Breast epithelium (tissue), 4 donors: ENCODE results near the gene GJD3. TPM values are rescaled to one million over a fixed set of nuclear protein-coding genes. Genes with fewer than 3 reads are reported as not detected.
A peak's percentile ranks its signal among the peaks of the same experiment; 100 is the strongest.

Source experiments
- DNase-seq, 2 donors: peaks; one replicate each; pipeline ENCODE4 v3.0.0-alpha.2; 2019; ENCODE audit warnings: low spot score in 2 of 2
- H3K27ac ChIP-seq, 2 donors: fragments of 200-600 bp; sonication (generic) in 1 of 2; one replicate each; pipeline ENCODE4 v1.5.1; 2016 to 2019; ENCODE audit warnings: mild to moderate bottlenecking in 1 of 2
- H3K27me3 ChIP-seq, 2 donors: fragments of 200-600 bp; sonication (generic) in 1 of 2; one replicate each; pipeline versions ENCODE4 v1.5.1 to v1.6.0; 2017 to 2019; ENCODE audit warnings: control low read depth in 1 of 2, mild to moderate bottlenecking in 1 of 2
- H3K36me3 ChIP-seq: fragments of 200-600 bp; one replicate; pipeline ENCODE4 v1.5.1; 2019
- H3K4me1 ChIP-seq, 2 donors: fragments of 200-600 bp; sonication (generic); one replicate each; pipeline ENCODE4 v1.5.1; 2016 to 2019; ENCODE audit warnings: control low read depth in 1 of 2
- H3K4me3 ChIP-seq, 3 donors: fragments of 200-600 bp; sonication (generic); 1 replicate in 2 of 3; 2 replicates in 1 of 3; pipeline ENCODE4 v1.5.1; 2016 to 2019; ENCODE audit warnings: mild to moderate bottlenecking in 3 of 3, moderate library complexity in 2 of 3
- H3K9me3 ChIP-seq, 2 donors: fragments of 200-600 bp; sonication (generic) in 1 of 2; one replicate each; pipeline ENCODE4 v1.5.1; 2016 to 2019; ENCODE audit warnings: control low read depth in 1 of 2
- CTCF ChIP-seq, 3 donors: fragments of 450-650 bp; IDR thresholded peaks; one replicate each; pipeline ENCODE4 v1.5.1; 2016 to 2017; ENCODE audit warnings: antibody characterized with exemption in 3 of 3, mild to moderate bottlenecking in 3 of 3, moderate library complexity in 3 of 3
- POLR2A ChIP-seq: fragments of 450-650 bp; IDR thresholded peaks from one replicate; pipeline ENCODE4 v1.6.1; 2016; ENCODE audit warnings: antibody characterized with exemption, mild to moderate bottlenecking, moderate library complexity
- POLR2AphosphoS5 ChIP-seq, 3 donors: sonication (generic); formaldehyde crosslinking; IDR thresholded peaks; one replicate each; pipeline ENCODE4 v1.6.1; 2017; ENCODE audit warnings: antibody characterized with exemption in 3 of 3
- intact Hi-C: fragments of 100-400 bp; cut with DNase I; formaldehyde crosslinking; loops from one replicate; pipeline ENCODE4 v1.15.1; 2023; ENCODE audit warnings: low total_unique reads
- total RNA-seq, 3 donors: library from RNA; depleted of rRNA; stranded (reverse); fragments of >200 nt; gene quantifications; one replicate each; pipeline ENCODE4 v1.1.0, GENCODE V29; 2016

Gene GJD3
- total RNA-seq, 3 donors from 2014 or later = not detected

DNA sequence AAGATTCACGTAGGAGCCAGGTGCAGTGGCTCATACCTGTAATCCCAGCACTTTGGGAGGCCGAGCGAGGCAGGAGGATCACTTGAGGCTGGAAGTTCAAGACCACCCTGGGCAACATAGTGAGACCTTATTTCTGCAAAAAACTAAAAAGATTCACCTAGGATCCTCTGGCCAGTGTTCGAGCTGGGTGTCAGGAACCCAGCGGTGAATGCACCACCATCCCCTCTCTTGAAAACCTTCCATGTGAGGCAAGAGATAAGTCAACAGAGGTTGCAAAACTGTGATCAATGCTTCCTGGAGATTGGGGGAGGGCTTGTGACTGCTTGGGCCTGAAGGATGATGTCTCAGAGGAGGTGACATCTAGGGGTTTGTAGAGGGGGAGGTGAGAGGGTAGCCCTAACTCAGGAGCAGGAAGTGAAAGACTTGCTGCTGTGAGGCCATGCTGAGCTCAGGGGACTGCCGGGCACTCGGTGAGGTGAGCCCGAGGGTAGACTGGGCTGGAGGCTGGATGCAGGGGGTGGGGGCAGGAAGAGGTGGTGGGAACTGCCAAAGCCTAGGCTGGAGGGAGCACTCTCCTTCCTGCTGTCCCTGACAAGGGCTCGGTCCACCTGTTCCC, 11.7 kb downstream of the GJD3 start:
- TF ChIP-seq POLR2A (no peak), CTCF (IDR thresholded peaks at IDR 0.05) (no peak), POLR2AphosphoS5 (IDR thresholded peaks at IDR 0.05) (no peak)
- H3K36me3 ChIP-seq = no peaks in the 10 kb centered on the region
- DNase-seq = no peak
- no peaks in the 10 kb centered on the region for H3K27me3 ChIP-seq
- peaks cover 15 to 25% of the 10 kb centered on the region in 2 donors for H3K4me1 ChIP-seq
- intact Hi-C loops = no loop called here
- peak overlapping the region in 1 of 2 donors; percentile 25 for H3K27ac ChIP-seq
- H3K4me3 ChIP-seq = no peak overlapping the region
- no peaks in the 10 kb centered on the region for H3K9me3 ChIP-seq

DNA sequence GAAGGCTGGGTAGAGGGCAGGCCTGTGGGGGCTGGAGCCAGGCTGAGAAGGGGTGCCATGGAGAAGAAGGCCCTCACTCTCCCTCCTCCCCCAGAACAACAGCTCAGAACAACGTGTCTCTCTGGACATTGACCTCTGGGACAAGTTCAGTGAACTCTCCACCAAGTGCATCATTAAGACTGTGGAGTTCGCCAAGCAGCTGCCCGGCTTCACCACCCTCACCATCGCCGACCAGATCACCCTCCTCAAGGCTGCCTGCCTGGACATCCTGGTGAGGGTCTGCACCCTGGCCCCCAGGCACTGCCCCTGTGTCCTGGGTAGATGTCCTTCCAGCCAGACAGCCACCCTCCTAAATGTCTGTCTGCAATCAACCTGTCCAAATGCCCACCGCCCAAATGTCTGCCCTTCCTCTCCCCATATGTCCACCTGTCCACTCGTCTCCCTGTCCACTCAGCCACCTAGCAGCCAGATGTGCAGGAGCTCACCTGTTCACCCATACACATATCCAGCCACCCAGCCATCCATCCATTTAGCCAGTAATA, 12.2 kb downstream of the GJD3 start:
- Histone ChIP-seq H3K9me3 (no peaks in the 10 kb centered on the region), H3K4me1 (peaks cover 18 to 31% of the 10 kb centered on the region in 2 donors), H3K4me3 (no peak overlapping the region), H3K36me3 (no peaks in the 10 kb centered on the region), H3K27ac (peak overlapping the region in 1 of 2 donors; percentile 3), H3K27me3 (no peaks in the 10 kb centered on the region)
- TF ChIP-seq POLR2AphosphoS5 (IDR thresholded peaks at IDR 0.05) (no peak), CTCF (IDR thresholded peaks at IDR 0.05) (no peak), POLR2A (no peak)
- intact Hi-C loops = no loop called here
- DNase-seq = no peak

- no peaks in the 10 kb centered on the region for H3K27me3 ChIP-seq
- no peaks in the 10 kb centered on the region for H3K36me3 ChIP-seq
- intact Hi-C loops = no loop called here
- H3K9me3 ChIP-seq = no peaks in the 10 kb centered on the region
- no peak for DNase-seq
- peak overlapping the region in 1 of 2 donors; percentile 97 for H3K27ac ChIP-seq
- TF ChIP-seq POLR2A (no peak), CTCF (IDR thresholded peaks at IDR 0.05) (no peak), POLR2AphosphoS5 (IDR thresholded peaks at IDR 0.05) (no peak)
- peaks cover 22 to 38% of the 10 kb centered on the region in 2 donors for H3K4me1 ChIP-seq
- H3K4me3 ChIP-seq = no peak overlapping the region
Measured at GRCh38 chr17:40351359-40352236, 12.9 kb downstream of the GJD3 start.

GRCh38 chr17:40350689-40351358, 13.7 kb downstream of the GJD3 start:
- no peak for DNase-seq
- no peaks in the 10 kb centered on the region for H3K9me3 ChIP-seq
- H3K27me3 ChIP-seq = no peaks in the 10 kb centered on the region
- no peaks in the 10 kb centered on the region for H3K36me3 ChIP-seq
- no peak for TF ChIP-seq POLR2AphosphoS5 (IDR thresholded peaks at IDR 0.05)
- TF ChIP-seq POLR2A = no peak
- no peak for TF ChIP-seq CTCF (IDR thresholded peaks at IDR 0.05)
- H3K27ac ChIP-seq = peak overlapping the region in 1 of 2 donors; percentile 97
- intact Hi-C loops = no loop called here
- no peak overlapping the region for H3K4me3 ChIP-seq
- H3K4me1 ChIP-seq = peaks cover 30 to 43% of the 10 kb centered on the region in 2 donors
